Stimulated activated CD4-positive, alpha-beta T cell treated with anti-CD3 and anti-CD28 coated beads, Interleukin-15, amount 100 ng/mL, for 1 hour (primary cell): ENCODE measurements around the gene SDR42E1.

Experiments
- DNase-seq, 2 donors: peaks; one replicate each; pipeline ENCODE4 v3.0.0-alpha.2; 2020; ENCODE audit warnings: low read depth in 1 of 2, low spot score in 1 of 2

Gene SDR42E1

DNA sequence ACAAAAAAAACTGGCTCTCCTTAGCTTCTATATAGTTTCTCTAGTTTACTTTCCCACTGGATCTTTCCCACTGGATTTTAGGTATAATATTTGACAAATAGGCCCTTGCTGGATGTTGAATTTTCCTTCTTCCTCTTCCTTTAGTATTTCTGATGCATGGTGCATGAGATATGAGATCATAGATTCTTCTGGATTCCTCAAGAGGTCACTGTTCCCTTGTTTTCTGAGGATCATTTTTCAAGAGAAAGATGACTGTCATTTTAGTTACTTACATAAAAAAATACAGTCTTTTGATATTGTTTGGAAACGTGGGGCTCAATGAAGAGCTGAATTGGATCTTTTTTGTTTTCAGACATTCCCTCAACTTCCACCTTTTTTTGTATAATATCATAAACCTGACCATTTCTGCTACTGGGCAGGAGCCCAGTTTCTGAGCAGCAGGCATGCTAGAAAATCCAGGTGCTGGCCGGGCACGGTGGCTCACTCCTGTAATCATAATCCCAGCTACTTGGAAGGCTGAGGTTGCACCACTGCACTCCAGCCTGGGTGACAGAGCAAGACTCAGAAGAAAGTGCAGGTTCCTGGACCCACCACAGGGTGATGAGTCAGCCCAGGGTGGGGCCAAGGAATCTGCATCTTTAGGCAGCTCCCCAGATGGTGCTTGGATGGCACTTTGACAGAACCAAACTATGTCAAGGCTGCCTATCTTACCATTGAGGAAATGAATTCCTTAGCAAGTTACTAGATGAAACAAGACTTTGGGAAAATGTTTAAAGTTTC is 70.3 kb downstream of the SDR42E1 start:
- no peak for DNase-seq

DNA sequence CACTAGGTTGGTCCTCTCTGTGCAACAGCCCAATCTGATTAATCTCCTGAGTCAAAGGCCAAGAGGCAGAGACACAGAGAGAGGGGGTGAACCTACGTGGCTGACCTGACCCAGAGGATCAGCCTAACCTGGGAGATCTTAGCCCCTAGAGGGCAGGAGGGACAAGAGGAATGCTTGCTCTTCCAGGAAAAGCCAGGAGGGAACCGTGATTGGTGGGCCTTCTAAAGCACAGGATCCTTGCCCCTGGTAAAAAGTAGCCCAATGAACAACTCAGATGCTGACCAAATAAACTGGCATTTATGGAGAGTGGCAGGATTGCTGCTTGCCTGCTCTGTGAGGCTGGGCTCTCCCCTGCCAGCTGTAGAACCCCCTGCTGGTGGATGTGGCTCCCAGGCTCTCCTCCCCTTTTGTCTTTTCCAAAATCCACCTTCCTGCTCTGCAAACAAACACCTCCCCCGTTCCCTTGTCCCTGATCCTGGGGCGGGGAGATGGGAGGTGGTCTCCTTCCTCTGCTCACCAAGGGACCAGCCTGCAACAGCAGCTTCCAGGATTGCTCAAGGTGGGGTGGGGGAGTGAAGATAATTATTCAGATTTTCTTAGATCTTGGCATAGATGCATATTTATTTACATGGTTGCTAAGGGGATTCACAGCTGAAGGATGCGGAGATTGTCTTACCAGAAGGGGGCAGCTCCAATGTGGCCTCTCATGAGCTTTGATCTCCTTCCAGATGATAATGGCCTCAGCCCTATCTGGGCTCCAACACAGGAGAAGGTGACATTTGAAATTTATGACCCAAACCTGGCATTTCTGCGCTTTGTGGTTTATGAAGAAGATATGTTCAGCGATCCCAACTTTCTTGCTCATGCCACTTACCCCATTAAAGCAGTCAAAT is 71.9 kb downstream of the SDR42E1 start:
- DNase-seq: no peak
